IPS-18c (cell line): ENCODE data around the gene FAM20B.
"Not testable (repeated sequence)": the region's sequence is repeated elsewhere in the genome, so short reads cannot be mapped to it uniquely, and the experiment has no call there.

Source experiments
- H3K4me3 ChIP-seq: 2 replicates; pipeline ENCODE4 v1.7.0; 2013; ENCODE audit warnings: low read depth, mild to moderate bottlenecking, low read length, moderate library complexity; ENCODE audit not compliant: insufficient read depth
- H3K9me3 ChIP-seq: one replicate; pipeline ENCODE4 v1.6.1; 2013; ENCODE audit warnings: mild to moderate bottlenecking, low read length, moderate library complexity; ENCODE audit not compliant: control insufficient read depth, insufficient read depth

The FAM20B gene

DNA sequence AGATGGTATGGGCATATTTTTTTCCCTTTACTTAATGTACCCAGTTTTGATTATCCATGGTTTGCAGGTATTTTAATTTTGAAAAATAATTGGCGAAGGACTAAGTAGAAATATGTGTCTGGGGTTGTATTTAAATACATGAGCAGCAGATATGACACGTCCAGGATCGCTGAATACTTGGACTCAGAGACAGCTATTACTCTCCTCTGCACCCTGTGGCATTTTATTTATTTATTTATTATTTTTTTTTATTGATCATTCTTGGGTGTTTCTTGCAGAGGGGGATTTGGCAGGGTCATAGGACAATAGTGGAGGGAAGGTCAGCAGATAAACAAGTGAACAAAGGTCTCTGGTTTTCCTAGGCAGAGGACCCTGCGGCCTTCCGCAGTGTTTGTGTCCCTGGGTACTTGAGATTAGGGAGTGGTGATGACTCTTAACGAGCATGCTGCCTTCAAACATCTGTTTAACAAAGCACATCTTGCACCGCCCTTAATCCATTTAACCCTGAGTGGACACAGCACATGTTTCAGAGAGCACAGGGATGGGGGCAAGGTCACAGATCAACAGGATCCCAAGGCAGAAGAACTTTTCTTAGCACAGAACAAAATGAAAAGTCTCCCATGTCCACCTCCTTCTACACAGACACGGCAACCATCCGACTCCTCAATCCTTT lies 13.9 kb downstream of the FAM20B start:
- H3K4me3 ChIP-seq, H3K9me3 ChIP-seq: not testable (repeated sequence)

- H3K4me3 ChIP-seq, H3K9me3 ChIP-seq: not testable (repeated sequence)
These were observed 14.5 kb downstream of the FAM20B start for GRCh38 chr1:179040175-179040551.

DNA sequence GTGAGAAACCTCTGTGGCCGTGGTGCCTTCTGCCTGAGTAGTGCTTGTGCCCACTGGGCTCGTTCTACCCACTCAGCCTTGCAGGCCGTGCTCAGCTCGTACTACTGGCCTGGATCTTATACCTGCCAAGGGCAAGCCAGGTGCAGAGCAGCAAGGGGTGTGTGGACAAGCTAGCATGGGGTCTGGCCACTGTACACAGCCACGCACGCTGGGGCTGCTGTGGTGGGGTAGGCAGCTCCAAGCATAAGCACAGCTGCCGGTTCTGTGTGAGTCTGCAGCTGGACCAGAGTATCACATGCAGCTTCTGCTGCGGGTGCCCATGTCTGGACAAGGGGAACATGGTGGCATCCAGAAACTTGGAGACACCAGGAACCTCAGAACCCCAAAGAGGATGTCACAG lies 16.4 kb downstream of the FAM20B start:
- Histone ChIP-seq H3K9me3 (no peaks in the 10 kb centered on the region), H3K4me3 (no peak overlapping the region)

DNA sequence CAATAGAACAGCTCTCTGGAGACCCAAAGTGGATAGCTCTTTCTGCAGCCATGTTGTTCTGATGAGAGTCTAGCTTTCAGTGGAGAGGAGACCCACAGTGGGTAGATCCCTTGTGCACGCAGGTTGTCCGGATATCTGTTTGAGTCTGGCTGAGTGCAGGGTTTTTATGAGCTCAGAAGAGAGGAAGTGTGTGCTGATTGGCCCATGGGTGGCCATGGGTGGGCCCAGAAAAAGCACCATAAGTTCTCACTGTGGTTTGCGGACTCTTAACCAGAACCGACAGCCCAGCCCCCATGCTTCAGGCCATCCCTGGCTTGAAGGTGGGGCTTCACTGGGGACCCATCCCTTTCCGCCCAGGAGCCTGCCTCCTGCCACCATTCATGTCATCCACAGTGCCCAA lies 17.0 kb downstream of the FAM20B start:
- no peaks in the 10 kb centered on the region for H3K9me3 ChIP-seq
- H3K4me3 ChIP-seq: no peak overlapping the region

- Histone ChIP-seq H3K4me3 (no peak overlapping the region), H3K9me3 (no peaks in the 10 kb centered on the region)
These were observed 17.6 kb downstream of the FAM20B start for GRCh38 chr1:179043266-179043665.

DNA sequence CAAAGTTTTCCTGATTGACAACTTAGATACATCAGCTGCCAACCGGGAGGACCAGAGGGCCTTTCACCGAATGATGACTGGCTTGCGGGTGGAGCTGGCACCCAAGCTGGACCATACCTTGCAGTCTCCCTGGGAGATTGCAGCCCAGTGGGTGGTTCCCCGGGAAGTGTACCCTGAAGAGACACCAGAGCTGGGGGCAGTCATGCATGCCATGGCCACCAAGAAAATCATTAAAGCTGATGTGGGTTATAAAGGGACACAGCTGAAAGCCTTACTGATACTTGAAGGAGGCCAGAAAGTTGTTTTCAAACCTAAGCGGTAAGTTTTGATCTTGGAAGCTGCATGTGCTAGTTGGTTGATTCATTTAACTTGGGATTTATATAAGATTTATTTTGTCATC lies 18.2 kb downstream of the FAM20B start:
- H3K9me3 ChIP-seq: no peaks in the 10 kb centered on the region
- H3K4me3 ChIP-seq: no peak overlapping the region

DNA sequence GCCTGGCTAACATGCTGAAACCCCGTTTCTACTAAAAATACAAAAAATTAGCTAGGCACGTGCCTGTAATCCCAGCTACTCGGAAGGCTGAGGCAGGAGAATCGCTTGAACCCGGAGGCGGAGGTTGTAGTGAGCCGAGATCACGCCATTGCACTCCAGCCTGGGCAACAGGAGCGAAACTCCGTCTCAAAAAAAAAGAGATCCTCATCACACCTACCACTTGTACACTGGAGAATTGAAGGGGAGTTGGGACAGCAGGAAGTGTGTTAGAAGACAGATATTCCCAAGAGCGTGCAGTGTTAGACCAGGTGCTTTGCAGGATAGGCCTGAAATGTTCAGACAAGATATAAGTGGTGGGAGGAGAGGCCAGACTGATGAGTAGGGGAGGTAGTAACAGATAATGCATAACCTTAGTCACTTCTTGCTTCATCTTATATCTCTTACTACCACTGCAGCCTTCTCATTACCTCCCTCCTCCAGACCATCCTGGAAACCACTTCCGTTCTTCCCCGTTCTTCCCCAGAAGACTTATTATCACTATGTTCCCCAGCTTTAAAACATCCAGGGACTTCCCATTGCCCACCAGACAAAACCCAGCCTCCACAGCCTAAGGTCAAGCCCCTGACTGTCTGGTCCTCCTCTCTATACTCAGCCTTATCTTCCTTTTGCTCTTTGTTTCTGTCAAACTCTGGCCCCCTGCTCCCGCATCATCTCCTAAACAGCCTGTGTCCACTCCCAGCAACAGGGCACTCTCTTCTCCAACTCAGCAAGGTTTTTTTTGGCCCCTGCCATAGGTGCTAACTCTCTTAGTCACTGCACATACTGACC lies 21.3 kb downstream of the FAM20B start:
- Histone ChIP-seq H3K9me3 (no peaks in the 10 kb centered on the region), H3K4me3 (no peak overlapping the region)

GRCh38 chr1:179047636-179047997 lies 21.9 kb downstream of the FAM20B start:
- Histone ChIP-seq H3K9me3 (no peaks in the 10 kb centered on the region), H3K4me3 (no peak overlapping the region)

DNA sequence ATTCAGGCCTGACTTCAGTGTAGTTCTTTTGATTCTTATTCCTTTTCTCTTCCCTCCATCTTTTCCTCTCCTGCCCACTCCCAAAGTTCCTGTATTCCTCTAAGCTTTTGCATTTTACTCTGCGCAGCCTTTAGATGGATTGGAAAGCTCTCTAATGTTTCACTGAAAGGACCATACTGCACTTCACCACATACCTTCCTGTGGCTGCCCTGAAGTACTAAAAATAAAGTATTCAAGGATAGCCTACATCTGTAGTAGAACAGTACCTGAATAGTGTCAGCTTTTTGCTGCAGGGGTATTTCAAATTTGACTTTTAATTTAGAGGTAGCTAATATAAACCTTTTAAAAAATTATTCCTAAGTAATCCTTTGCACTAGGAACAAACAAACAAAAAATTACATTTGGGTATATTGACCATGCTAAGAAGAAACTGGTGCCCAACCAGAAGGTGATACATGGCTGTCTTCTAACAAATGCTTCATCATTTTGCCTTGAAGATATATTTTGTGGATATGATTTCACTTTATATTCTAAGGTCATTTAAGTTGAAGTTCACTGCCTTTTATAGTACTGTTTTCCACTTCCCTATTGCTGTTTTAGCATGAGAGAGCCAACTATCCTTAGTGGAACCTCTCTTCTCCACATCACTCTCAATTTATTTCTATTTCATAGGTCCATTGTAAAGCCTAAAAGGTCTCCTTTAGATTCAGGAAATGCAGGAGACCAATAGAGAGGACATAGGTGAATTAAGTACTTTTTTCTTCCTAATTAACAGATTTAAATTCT lies 22.8 kb downstream of the FAM20B start:
- Histone ChIP-seq H3K4me3 (no peak overlapping the region), H3K9me3 (no peaks in the 10 kb centered on the region)

- Histone ChIP-seq H3K9me3 (no peaks in the 10 kb centered on the region), H3K4me3 (no peak overlapping the region)
These were observed 27.1 kb downstream of the FAM20B start for GRCh38 chr1:179052776-179053175.

GRCh38 chr1:179053486-179053885 lies 27.8 kb downstream of the FAM20B start:
- H3K9me3 ChIP-seq: no peaks in the 10 kb centered on the region
- no peak overlapping the region for H3K4me3 ChIP-seq

DNA sequence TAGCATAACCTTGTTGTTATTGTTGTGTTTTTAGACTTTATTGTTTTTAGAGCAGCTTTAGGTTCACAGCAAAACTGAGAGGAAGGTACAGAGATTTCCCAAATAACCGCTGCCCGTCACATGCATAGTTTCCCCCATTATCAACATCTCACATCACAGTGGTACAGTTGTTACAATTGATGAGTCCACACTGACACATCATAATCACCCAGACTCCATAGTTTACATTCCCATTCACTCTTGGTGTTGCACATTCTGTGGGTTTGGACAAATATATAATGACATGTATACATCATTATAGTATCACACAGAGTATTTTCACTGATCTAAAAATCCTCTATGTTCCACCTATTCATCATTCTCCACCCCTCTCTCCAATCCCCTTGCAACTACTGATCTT lies 30.2 kb downstream of the FAM20B start:
- H3K4me3 ChIP-seq: no peak overlapping the region
- no peaks in the 10 kb centered on the region for H3K9me3 ChIP-seq

GRCh38 chr1:179058487-179059483 lies 33.1 kb downstream of the FAM20B start:
- H3K4me3 ChIP-seq: no peak overlapping the region
- no peaks in the 10 kb centered on the region for H3K9me3 ChIP-seq

DNA sequence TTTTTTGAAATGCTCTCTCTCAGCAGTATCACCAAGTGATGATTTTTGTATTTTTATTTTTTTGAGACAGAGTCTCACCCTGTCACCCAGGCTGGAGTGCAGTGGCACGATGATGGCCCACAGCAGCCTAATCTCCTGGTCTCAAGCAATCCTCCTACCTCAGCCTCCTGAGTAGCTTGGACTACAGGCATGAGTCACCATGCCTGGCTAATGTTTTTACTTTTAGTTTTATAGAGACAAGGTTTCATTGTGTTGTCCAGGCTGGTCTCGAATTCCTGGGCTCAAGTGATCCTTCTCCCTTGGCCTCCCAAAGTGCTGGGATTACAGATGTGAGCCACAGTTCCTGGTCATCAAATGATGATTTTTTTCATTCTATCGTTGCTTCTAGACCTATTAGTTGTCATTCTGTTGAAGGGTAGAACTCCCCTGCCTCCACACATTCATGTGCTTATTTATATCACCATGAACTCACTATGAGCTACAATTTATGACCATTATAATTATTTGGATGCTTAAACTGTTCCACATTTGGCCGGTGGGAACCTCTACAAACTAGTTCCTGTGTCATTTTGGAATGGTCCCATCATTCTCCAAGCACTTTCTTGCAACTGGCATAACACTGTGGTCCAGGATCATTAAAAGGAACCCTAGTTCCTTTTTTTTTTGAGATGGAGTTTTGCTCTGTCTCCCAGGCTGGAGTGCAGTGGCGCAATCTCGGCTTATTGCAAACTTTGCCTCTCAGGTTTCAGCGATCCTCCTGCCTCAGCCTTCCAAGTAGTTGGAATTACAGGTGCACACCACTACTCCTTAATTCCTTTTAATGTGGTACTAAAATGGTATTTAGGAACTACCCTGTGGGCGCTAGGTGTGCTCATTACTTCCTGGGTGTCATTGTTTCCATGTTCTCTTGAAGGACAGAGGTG lies 35.9 kb downstream of the FAM20B start:
- H3K4me3 ChIP-seq: no peak overlapping the region
- H3K9me3 ChIP-seq: no peaks in the 10 kb centered on the region

- H3K4me3 ChIP-seq: no peak overlapping the region
- no peaks in the 10 kb centered on the region for H3K9me3 ChIP-seq
These were observed 40.8 kb downstream of the FAM20B start for GRCh38 chr1:179066471-179066870.

DNA sequence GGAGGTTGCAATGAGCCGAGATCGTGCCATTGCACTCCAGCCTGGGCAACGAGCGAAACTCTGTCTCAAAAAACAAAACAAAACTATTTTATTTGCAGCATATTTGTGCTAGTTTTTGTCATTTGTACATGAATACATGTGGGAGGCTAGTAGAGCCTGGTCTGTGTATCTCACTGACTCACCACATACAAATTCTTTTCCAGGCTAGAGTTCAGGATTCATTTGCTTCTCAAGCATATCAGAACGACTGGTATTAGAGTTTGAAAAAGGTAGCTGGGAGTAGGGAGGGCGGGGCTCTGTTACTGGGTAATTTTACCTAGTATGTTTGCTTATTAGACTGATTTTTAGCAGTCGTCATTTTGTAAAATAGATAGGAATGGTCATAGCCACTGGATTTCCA lies 51.7 kb downstream of the FAM20B start:
- no peaks in the 10 kb centered on the region for H3K9me3 ChIP-seq
- no peak overlapping the region for H3K4me3 ChIP-seq
